Heart left ventricle (tissue), 16 donors: Measurements from ENCODE around the gene TACC3. TPM values are rescaled to one million over a fixed set of nuclear protein-coding genes. Genes with fewer than 3 reads are reported as not detected.
A peak's percentile ranks its signal among the peaks of the same experiment; 100 is the strongest.

Experiments used
- ATAC-seq, 4 donors: fragments of 200-7000 bp; cut with Tn5 transposase; one replicate each; pipeline ENCODE4 v1.9.1; 2020 to 2022; ENCODE audit warnings: moderate library complexity in 4 of 4, mild to moderate bottlenecking in 3 of 4, moderate number of reproducible peaks in 1 of 4
- DNase-seq, 5 donors: peaks; one replicate each; pipeline ENCODE4 v3.0.0-alpha.2; 2020
- H3K27ac ChIP-seq, 12 donors: fragments of 200-600 bp; sonication (generic) in 4 of 12; one replicate each; pipeline versions ENCODE4 v1.5.0 to v1.8.0; 2016 to 2022; ENCODE audit warnings: mild to moderate bottlenecking in 2 of 12
- H3K27me3 ChIP-seq, 9 donors: fragments of 200-600 bp; sonication (generic) in 2 of 9; one replicate each; pipeline versions ENCODE4 v1.5.1 to v1.8.0; 2016 to 2022; ENCODE audit warnings: mild to moderate bottlenecking in 3 of 9
- H3K36me3 ChIP-seq, 9 donors: fragments of 200-600 bp; sonication (generic) in 2 of 9; one replicate each; pipeline versions ENCODE4 v1.5.0 to v1.8.0; 2018 to 2022; ENCODE audit warnings: mild to moderate bottlenecking in 2 of 9
- H3K4me1 ChIP-seq, 12 donors: fragments of 200-600 bp; sonication (generic) in 4 of 12; one replicate each; pipeline versions ENCODE4 v1.5.0 to v1.8.0; 2016 to 2022; ENCODE audit warnings: mild to moderate bottlenecking in 3 of 12
- H3K4me3 ChIP-seq, 12 donors: fragments of 200-600 bp; sonication (generic) in 4 of 12; one replicate each; pipeline versions ENCODE4 v1.5.0 to v1.8.0; 2017 to 2022; ENCODE audit warnings: mild to moderate bottlenecking in 9 of 12, moderate library complexity in 4 of 12
- H3K9me3 ChIP-seq, 12 donors: fragments of 200-600 bp; sonication (generic) in 4 of 12; one replicate each; pipeline versions ENCODE4 v1.5.0 to v1.8.0; 2016 to 2022; ENCODE audit warnings: mild to moderate bottlenecking in 1 of 12
- POLR2A ChIP-seq, 2 donors: fragments of 450-650 bp; IDR thresholded peaks; one replicate each; pipeline ENCODE4 v1.6.1; 2017; ENCODE audit warnings: antibody characterized with exemption in 2 of 2, mild to moderate bottlenecking in 2 of 2, moderate library complexity in 2 of 2
- WGBS, 4 donors: extraction: QIAGEN DNeasy Blood & Tissue Kit in 2 of 4; methylation state at CpG; one replicate each; pipeline versions ENCODE4 v1.1.5 to v1.1.7; 2013 to 2018; 5-methylcytosine and 5-hydroxymethylcytosine counted together
- intact Hi-C, 10 donors: fragments of 100-400 bp; cut with DNase I; formaldehyde crosslinking; loops; one replicate each; pipeline versions ENCODE4 v1.11.1 to v1.14.2; 2022
- polyA plus RNA-seq, 2 donors: library from polyadenylated mRNA; stranded (reverse); fragments of 200-250 nt; gene quantifications; one replicate each; pipeline ENCODE4 v1.2.3, GENCODE V29; 2013
- total RNA-seq, 9 donors: library from RNA; depleted of rRNA in 2 of 9; stranded (reverse); fragments of >200 nt in 2 of 9; fragmentation: NEBNext Ultra II Directional in 3 of 9; extraction: Animal tissue kit (Norgen Biotek cat#: 25700) in 3 of 9; gene quantifications; one replicate each; pipeline versions ENCODE4 v1.1.0 to v1.2.4, GENCODE V29; 2016 to 2023
- TF ChIP-seq, protein P1 (sequence below), 12 donors: fragments of 200-600 bp; sonication (generic) in 4 of 12; IDR thresholded peaks; one replicate each; pipeline versions ENCODE4 v1.5.0 to v1.8.0; 2018 to 2022; ENCODE audit warnings: antibody characterized with exemption in 12 of 12, mild to moderate bottlenecking in 5 of 12
- donor health status: ischemic (EF 13 %, LVEDD 7.1; RV severe dilation, severe dysfunction).
- donor health status: healthy with polysubstance abuse.
- donor health status: DM: no; HTN: yes; CAD: no.
- donor health status: DM: no; HTN: no; CAD: no.
- donor health status: ischemic (EF 25% LVEDD 6.9; RV normal size, moderate dysfunction).
- donor health status: ischemic (EF 25% LVEDD 5.7; RV mildly dilated, moderate dysfunction).
- donor health status: healthy.
- donor health status: DM: yes; HTN: yes; CAD: no.
- donor health status: ischemic (EF 35%, LVEDD 5.7; RV mildly dilated, moderate dysfunction).
- donor health status: nonischemic (EF 11% LVEDD 7.7; RV severe dilation, severe dysfunction).
- donor health status: DM: yes; HTN: yes; CAD: no.
- donor health status: PGD.
- donor health status: ischemic (EF 29% LVEDD 5.4; RV normal size, mild dysfunction).
- donor health status: nonischemic (EF 23%, LVEDD 6.1; RV moderate dilation, normal function).

The TACC3 gene
- total and polyA plus RNA-seq, 11 donors, result 2.9 to 19.1 (median 6.1) TPM

- WGBS, 4 donors, result 55 to 69% (median 60%) methylated on average over 20 to 25 of the region's 25 CpGs
- no peaks in the 10 kb centered on the region for H3K36me3 ChIP-seq
- H3K4me3 ChIP-seq, result no peak overlapping the region
- intact Hi-C loops, result loop anchor here in 1 of 10 donors (5.0 kb wide), 1 partner anchor 42 kb away; no protein-coding TSS in a partner anchor
- peaks cover 0 to 18% (median 0%) of the 10 kb centered on the region in 9 donors for H3K27me3 ChIP-seq
- H3K4me1 ChIP-seq, result peaks cover 0 to 18% (median 7%) of the 10 kb centered on the region in 12 donors
- ATAC-seq (peak in 3 of 4 donors; percentile 4 to 16 (median 11)), DNase-seq (no peak)
- no peak for TF ChIP-seq POLR2A (IDR thresholded peaks at IDR 0.05)
- TF ChIP-seq, protein P1, sequence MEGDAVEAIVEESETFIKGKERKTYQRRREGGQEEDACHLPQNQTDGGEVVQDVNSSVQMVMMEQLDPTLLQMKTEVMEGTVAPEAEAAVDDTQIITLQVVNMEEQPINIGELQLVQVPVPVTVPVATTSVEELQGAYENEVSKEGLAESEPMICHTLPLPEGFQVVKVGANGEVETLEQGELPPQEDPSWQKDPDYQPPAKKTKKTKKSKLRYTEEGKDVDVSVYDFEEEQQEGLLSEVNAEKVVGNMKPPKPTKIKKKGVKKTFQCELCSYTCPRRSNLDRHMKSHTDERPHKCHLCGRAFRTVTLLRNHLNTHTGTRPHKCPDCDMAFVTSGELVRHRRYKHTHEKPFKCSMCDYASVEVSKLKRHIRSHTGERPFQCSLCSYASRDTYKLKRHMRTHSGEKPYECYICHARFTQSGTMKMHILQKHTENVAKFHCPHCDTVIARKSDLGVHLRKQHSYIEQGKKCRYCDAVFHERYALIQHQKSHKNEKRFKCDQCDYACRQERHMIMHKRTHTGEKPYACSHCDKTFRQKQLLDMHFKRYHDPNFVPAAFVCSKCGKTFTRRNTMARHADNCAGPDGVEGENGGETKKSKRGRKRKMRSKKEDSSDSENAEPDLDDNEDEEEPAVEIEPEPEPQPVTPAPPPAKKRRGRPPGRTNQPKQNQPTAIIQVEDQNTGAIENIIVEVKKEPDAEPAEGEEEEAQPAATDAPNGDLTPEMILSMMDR (IDR thresholded peaks at IDR 0.05), result no peak
- peak overlapping the region in 4 of 12 donors; percentile 14 to 67 (median 29) for H3K27ac ChIP-seq
- H3K9me3 ChIP-seq, result no peaks in the 10 kb centered on the region
These were observed 39.3 kb downstream of the TACC3 start for GRCh38 chr4:1760521-1761071.

- TF ChIP-seq POLR2A (IDR thresholded peaks at IDR 0.05), result no peak
- TF ChIP-seq, protein P1 (IDR thresholded peaks at IDR 0.05), result no peak
- H3K4me3 ChIP-seq, result no peak overlapping the region
- H3K36me3 ChIP-seq, result no peaks in the 10 kb centered on the region
- no peak overlapping the region for H3K27ac ChIP-seq
- peaks cover 0 to 20% (median 7%) of the 10 kb centered on the region in 12 donors for H3K4me1 ChIP-seq
- DNase-seq (no peak), ATAC-seq (no peak)
- WGBS, 4 donors, result 64 to 74% (median 70%) methylated on average over 13 to 32 of the region's 32 CpGs
- H3K27me3 ChIP-seq, result peaks cover 0 to 20% (median 0%) of the 10 kb centered on the region in 9 donors
- no peaks in the 10 kb centered on the region for H3K9me3 ChIP-seq
- intact Hi-C loops, result loop anchor here in 1 of 10 donors (5.0 kb wide), 1 partner anchor 41 kb away; no protein-coding TSS in a partner anchor
These were observed 39.9 kb downstream of the TACC3 start for GRCh38 chr4:1761130-1761689.

- WGBS, 4 donors, result 85 to 93% (median 89%) methylated on average over 13 to 20 of the region's 20 CpGs
- Histone ChIP-seq H3K36me3 (no peaks in the 10 kb centered on the region), H3K9me3 (no peaks in the 10 kb centered on the region), H3K4me1 (peaks cover 0 to 28% (median 9%) of the 10 kb centered on the region in 12 donors), H3K27ac (no peak overlapping the region), H3K4me3 (no peak overlapping the region), H3K27me3 (peaks cover 0 to 29% (median 0%) of the 10 kb centered on the region in 9 donors)
- TF ChIP-seq, protein P1 (IDR thresholded peaks at IDR 0.05), result no peak
- no peak for TF ChIP-seq POLR2A (IDR thresholded peaks at IDR 0.05)
- ATAC-seq, result no peak
- intact Hi-C loops, result loop anchor here in 1 of 10 donors (5.0 kb wide), 1 partner anchor 40 kb away; no protein-coding TSS in a partner anchor
- no peak for DNase-seq
These were observed 41.1 kb downstream of the TACC3 start for GRCh38 chr4:1762264-1763010.
